ENCODE measurements around the gene TAL2.

Gene TAL2

GRCh38 chr9:105637787-105638395, 24.4 kb upstream of the TAL2 start:
- no peak overlapping the region for H3K4me3 ChIP-seq (replicated peaks in 1 of 2; ENCODE audit: low read depth in 2 of 2, low read length in 2 of 2)
- DNase-seq (ENCODE audit: low read depth in 2 of 2), result peak; percentile 10 to 16
- TF ChIP-seq CTCF (IDR thresholded peaks at IDR 0.05; ENCODE audit: low read depth, low read length), result peak; percentile 56

GRCh38 chr9:105639936-105640335, 22.3 kb upstream of the TAL2 start:
- TF ChIP-seq CTCF (IDR thresholded peaks at IDR 0.05; ENCODE audit: low read depth, low read length), result no peak
- no peak overlapping the region for H3K4me3 ChIP-seq (replicated peaks in 1 of 2; ENCODE audit: low read depth in 2 of 2, low read length in 2 of 2)
- no peak for DNase-seq (ENCODE audit: low read depth in 2 of 2)

- DNase-seq (ENCODE audit: low read depth in 2 of 2), result no peak
- no peak overlapping the region for H3K4me3 ChIP-seq (replicated peaks in 1 of 2; ENCODE audit: low read depth in 2 of 2, low read length in 2 of 2)
- no peak for TF ChIP-seq CTCF (IDR thresholded peaks at IDR 0.05; ENCODE audit: low read depth, low read length)
These were observed 18.5 kb upstream of the TAL2 start for GRCh38 chr9:105643795-105644194.

- TF ChIP-seq CTCF (IDR thresholded peaks at IDR 0.05; ENCODE audit: low read depth, low read length), result no peak
- no peak overlapping the region for H3K4me3 ChIP-seq (replicated peaks in 1 of 2; ENCODE audit: low read depth in 2 of 2, low read length in 2 of 2)
- no peak for DNase-seq (ENCODE audit: low read depth in 2 of 2)
These were observed 15.2 kb upstream of the TAL2 start for GRCh38 chr9:105646879-105647594.

- no peak for DNase-seq (ENCODE audit: low read depth in 2 of 2)
- H3K4me3 ChIP-seq (replicated peaks in 1 of 2; ENCODE audit: low read depth in 2 of 2, low read length in 2 of 2), result no peak overlapping the region
- TF ChIP-seq CTCF (IDR thresholded peaks at IDR 0.05; ENCODE audit: low read depth, low read length), result no peak
These were observed 14.5 kb upstream of the TAL2 start for GRCh38 chr9:105647595-105648349.

- no peak for DNase-seq (ENCODE audit: low read depth in 2 of 2)
- no peak for TF ChIP-seq CTCF (IDR thresholded peaks at IDR 0.05; ENCODE audit: low read depth, low read length)
- H3K4me3 ChIP-seq (replicated peaks in 1 of 2; ENCODE audit: low read depth in 2 of 2, low read length in 2 of 2), result no peak overlapping the region
These were observed 10.5 kb upstream of the TAL2 start for GRCh38 chr9:105651806-105652205.
